ENCODE measurements around the gene GRM1.

DNA sequence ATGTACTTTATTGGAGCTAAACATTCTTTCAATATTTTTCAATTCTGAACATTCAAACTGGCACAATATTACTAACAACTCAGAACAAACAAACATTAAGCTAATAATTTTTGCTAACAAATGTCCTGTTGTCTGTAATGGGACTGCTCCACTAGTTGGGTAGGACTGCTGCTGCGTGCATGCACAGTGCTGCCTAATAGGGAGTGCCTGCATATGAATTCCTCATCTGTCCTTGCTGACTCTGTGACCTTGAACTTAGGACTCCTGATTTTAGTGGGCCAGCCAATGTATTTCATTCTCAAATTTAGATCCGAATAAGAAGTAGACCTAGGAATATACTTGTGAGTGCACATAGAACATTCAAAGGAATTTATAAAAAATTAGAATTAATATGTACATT lies 318.2 kb downstream of the GRM1 start:
- TF ChIP-seq, protein P1, sequence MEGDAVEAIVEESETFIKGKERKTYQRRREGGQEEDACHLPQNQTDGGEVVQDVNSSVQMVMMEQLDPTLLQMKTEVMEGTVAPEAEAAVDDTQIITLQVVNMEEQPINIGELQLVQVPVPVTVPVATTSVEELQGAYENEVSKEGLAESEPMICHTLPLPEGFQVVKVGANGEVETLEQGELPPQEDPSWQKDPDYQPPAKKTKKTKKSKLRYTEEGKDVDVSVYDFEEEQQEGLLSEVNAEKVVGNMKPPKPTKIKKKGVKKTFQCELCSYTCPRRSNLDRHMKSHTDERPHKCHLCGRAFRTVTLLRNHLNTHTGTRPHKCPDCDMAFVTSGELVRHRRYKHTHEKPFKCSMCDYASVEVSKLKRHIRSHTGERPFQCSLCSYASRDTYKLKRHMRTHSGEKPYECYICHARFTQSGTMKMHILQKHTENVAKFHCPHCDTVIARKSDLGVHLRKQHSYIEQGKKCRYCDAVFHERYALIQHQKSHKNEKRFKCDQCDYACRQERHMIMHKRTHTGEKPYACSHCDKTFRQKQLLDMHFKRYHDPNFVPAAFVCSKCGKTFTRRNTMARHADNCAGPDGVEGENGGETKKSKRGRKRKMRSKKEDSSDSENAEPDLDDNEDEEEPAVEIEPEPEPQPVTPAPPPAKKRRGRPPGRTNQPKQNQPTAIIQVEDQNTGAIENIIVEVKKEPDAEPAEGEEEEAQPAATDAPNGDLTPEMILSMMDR (conservative IDR thresholded peaks at IDR 0.05): no peak
- no peak for TF ChIP-seq ZFX (IDR thresholded peaks at IDR 0.05)

All from C4-2B (cell line).